IMR-90 (cell line): ENCODE data around the gene GBA2. TPM values are rescaled to one million over a fixed set of nuclear protein-coding genes. Genes with fewer than 3 reads are reported as not detected.

ENCODE experiments used
- ATAC-seq: fragments of 200-7000 bp; cut with Tn5 transposase; 2 replicates; pipeline ENCODE4 v1.9.1; 2020; ENCODE audit warnings: low read depth, mild to moderate bottlenecking, moderate library complexity
- BruUV-seq: library from RNA; stranded (reverse); fragments of 400-500 nt; replicated peaks from 2 replicates; lab custom pipeline; 2021; lab: Mats Ljungman, UMichigan
- CTCF ChIA-PET: fragments of 300-600 bp; formaldehyde crosslinking; extraction: SDS; loops from one replicate; lab custom pipeline; 2021; ENCODE audit warnings: antibody characterized with exemption; lab: Yijun Ruan, JAX
- POLR2A ChIA-PET: fragments of 300-600 bp; sonication (Branson Sonifier 250); formaldehyde crosslinking; loops from one replicate; lab custom pipeline; 2022; ENCODE audit warnings: antibody characterized with exemption; ENCODE audit not compliant: unreplicated experiment; lab: Charles Lee
- DNase-seq: peaks from one replicate; pipeline ENCODE4 v3.0.0; 2013
- H2AFZ ChIP-seq: replicated peaks from 2 replicates; pipeline ENCODE3; 2013; ENCODE audit warnings: low read length, mild to moderate bottlenecking; ENCODE audit not compliant: poor library complexity
- H2AK5ac ChIP-seq: 2 replicates; pipeline ENCODE4 v1.6.1; 2013; ENCODE audit warnings: low read depth, low read length, inconsistent platforms
- H2AK9ac ChIP-seq: replicated peaks from 2 replicates; pipeline ENCODE3; 2013; ENCODE audit warnings: mild to moderate bottlenecking, low read depth, low read length, moderate library complexity; ENCODE audit not compliant: poor library complexity
- H2BK120ac ChIP-seq: 2 replicates; pipeline ENCODE4 v1.6.1; 2013; ENCODE audit warnings: low read depth, low read length, inconsistent platforms
- H2BK15ac ChIP-seq: 3 replicates; pipeline ENCODE4 v1.6.1; 2013; ENCODE audit warnings: low read depth, low read length, inconsistent platforms
- H2BK20ac ChIP-seq: 2 replicates; pipeline ENCODE4 v1.6.1; 2013; ENCODE audit warnings: low read depth, mild to moderate bottlenecking, inconsistent platforms, low read length, moderate library complexity
- H2BK5ac ChIP-seq: 2 replicates; pipeline ENCODE4 v1.6.1; 2013; ENCODE audit warnings: mild to moderate bottlenecking, low read depth, low read length, inconsistent platforms; ENCODE audit not compliant: poor library complexity, severe bottlenecking
- H3K14ac ChIP-seq: replicated peaks from 2 replicates; pipeline ENCODE4 v1.6.1; 2013; ENCODE audit warnings: low read depth, low read length, inconsistent platforms
- H3K18ac ChIP-seq: 2 replicates; pipeline ENCODE4 v1.6.1; 2013; ENCODE audit warnings: low read depth, low read length, control low read depth
- H3K23ac ChIP-seq: 2 replicates; pipeline ENCODE4 v1.6.1; 2013; ENCODE audit warnings: low read depth, low read length, inconsistent platforms
- H3K27ac ChIP-seq: 2 replicates; pipeline ENCODE4 v1.5.1; 2013; ENCODE audit warnings: mild to moderate bottlenecking, control low read depth, low read length; ENCODE audit not compliant: insufficient read depth
- H3K27me3 ChIP-seq: 2 replicates; pipeline ENCODE4 v1.6.1; 2013; ENCODE audit warnings: low read length; ENCODE audit not compliant: control insufficient read depth, insufficient read depth
- H3K36me3 ChIP-seq: 2 replicates; pipeline ENCODE4 v1.6.1; 2013; ENCODE audit warnings: low read length, mixed read lengths; ENCODE audit not compliant: control insufficient read depth, insufficient read depth
- H3K4ac ChIP-seq: 2 replicates; pipeline ENCODE4 v1.6.1; 2013; ENCODE audit warnings: low read depth, low read length, inconsistent platforms
- H3K4me1 ChIP-seq: 2 replicates; pipeline ENCODE4 v1.6.1; 2013; ENCODE audit warnings: low read length, mixed read lengths; ENCODE audit not compliant: control insufficient read depth, insufficient read depth
- H3K4me2 ChIP-seq: 2 replicates; pipeline ENCODE4 v1.6.1; 2013; ENCODE audit warnings: low read depth, mild to moderate bottlenecking, control low read depth, low read length, moderate library complexity
- H3K4me3 ChIP-seq: 2 replicates; pipeline ENCODE4 v1.5.1; 2013; ENCODE audit warnings: low read depth, mild to moderate bottlenecking, control low read depth, low read length, moderate library complexity; ENCODE audit not compliant: insufficient read depth
- H3K56ac ChIP-seq: 2 replicates; pipeline ENCODE4 v1.6.1; 2013; ENCODE audit warnings: low read length, inconsistent platforms; ENCODE audit not compliant: insufficient read depth; ENCODE audit errors: extremely low read depth
- H3K79me1 ChIP-seq, 2 experiments: 2 replicates each; pipeline ENCODE4 v1.6.1; 2013; ENCODE audit warnings: low read length in 2 of 2, inconsistent platforms in 1 of 2, low read depth in 1 of 2
- H3K9ac ChIP-seq: 2 replicates; pipeline ENCODE4 v1.6.1; 2013; ENCODE audit warnings: low read depth, low read length, control low read depth
- H3K9me1 ChIP-seq: 2 replicates; pipeline ENCODE4 v1.6.1; 2013; ENCODE audit warnings: low read length, inconsistent platforms; ENCODE audit not compliant: insufficient read depth
- H3K9me3 ChIP-seq: 2 replicates; pipeline ENCODE4 v1.6.1; 2013; ENCODE audit warnings: low read length; ENCODE audit not compliant: control insufficient read depth, insufficient read depth
- H4K20me1 ChIP-seq: 2 replicates; pipeline ENCODE4 v1.6.1; 2013; ENCODE audit warnings: low read length, inconsistent platforms; ENCODE audit not compliant: insufficient read depth
- H4K5ac ChIP-seq: 2 replicates; pipeline ENCODE4 v1.6.1; 2013; ENCODE audit warnings: mild to moderate bottlenecking, low read depth, low read length, control low read depth
- H4K8ac ChIP-seq, 2 experiments: 2 replicates each; pipeline ENCODE4 v1.6.1; 2013; ENCODE audit warnings: low read depth in 2 of 2, low read length in 2 of 2, control low read depth in 1 of 2, inconsistent platforms in 1 of 2
- H4K91ac ChIP-seq: 2 replicates; pipeline ENCODE4 v1.6.1; 2013; ENCODE audit warnings: low read depth, low read length, inconsistent platforms; ENCODE audit not compliant: insufficient read depth
- BHLHE40 ChIP-seq: fragments of 150-350 bp; IDR thresholded peaks from 2 replicates; pipeline ENCODE4 v1.6.1; 2016; ENCODE audit warnings: mild to moderate bottlenecking, low read depth, low read length
- CEBPB ChIP-seq: IDR thresholded peaks from 2 replicates; pipeline ENCODE4 v1.6.1; 2012; ENCODE audit warnings: low read depth, low read length, improper control_type of control experiment
- CHD1 ChIP-seq: IDR thresholded peaks from 2 replicates; pipeline ENCODE4 v1.6.1; 2012; ENCODE audit warnings: low read depth, low read length, improper control_type of control experiment
- CTCF ChIP-seq: conservative IDR thresholded peaks from 2 replicates; pipeline ENCODE4 v1.5.1; 2012; ENCODE audit warnings: mild to moderate bottlenecking, low read depth, low read length, improper control_type of control experiment
- ELK1 ChIP-seq: fragments of 150-350 bp; IDR thresholded peaks from 2 replicates; pipeline ENCODE4 v1.6.1; 2016; ENCODE audit warnings: low read depth, mild to moderate bottlenecking, low read length, moderate library complexity, borderline replicate concordance
- MAFK ChIP-seq: IDR thresholded peaks from 2 replicates; pipeline ENCODE4 v1.6.1; 2012; ENCODE audit warnings: low read depth, low read length, improper control_type of control experiment
- MAZ ChIP-seq: IDR thresholded peaks from 2 replicates; pipeline ENCODE4 v1.6.1; 2012; ENCODE audit warnings: low read depth, mild to moderate bottlenecking, low read length, improper control_type of control experiment, moderate library complexity, borderline replicate concordance
- NFE2L2 ChIP-seq: fragments of 150-350 bp; IDR thresholded peaks from 2 replicates; pipeline ENCODE4 v1.6.1; 2016; ENCODE audit warnings: low read depth, mild to moderate bottlenecking, low read length
- POLR2A ChIP-seq: IDR thresholded peaks from 2 replicates; pipeline ENCODE4 v1.6.1; 2012; ENCODE audit warnings: mild to moderate bottlenecking, low read depth, low read length
- RAD21 ChIP-seq: IDR thresholded peaks from 2 replicates; pipeline ENCODE4 v1.6.1; 2012; ENCODE audit warnings: low read length, improper control_type of control experiment
- RCOR1 ChIP-seq: IDR thresholded peaks from 2 replicates; pipeline ENCODE4 v1.6.1; 2012; ENCODE audit warnings: mild to moderate bottlenecking, low read length, improper control_type of control experiment; ENCODE audit not compliant: insufficient replicate concordance
- SMC3 ChIP-seq: fragments of 150-350 bp; IDR thresholded peaks from 2 replicates; pipeline ENCODE4 v1.6.1; 2016; ENCODE audit warnings: low read depth, mild to moderate bottlenecking, antibody characterized with exemption, low read length, moderate library complexity
- WGBS, 2 experiments: methylation state at CpG; one replicate each; pipeline versions ENCODE4 v1.1.5 to v1.1.7; 2013; ENCODE audit warnings: missing lambda C conversion rate in 2 of 2; ENCODE audit not compliant: insufficient read length in 1 of 2; ENCODE audit errors: extremely low coverage in 2 of 2; 5-methylcytosine and 5-hydroxymethylcytosine counted together
- dilution Hi-C: fragments of 300-500 bp; cut with HindIII; formaldehyde crosslinking; loops from one replicate; pipeline ENCODE4 v1.14.3; 2018; ENCODE audit warnings: low sequenced_read_pairs; ENCODE audit not compliant: unreplicated experiment
- in situ Hi-C: fragments of 300-500 bp; cut with MboI; formaldehyde crosslinking; loops from 3 replicates; pipeline ENCODE4 v1.14.3; 2019; ENCODE audit warnings: low sequenced_read_pairs, inconsistent platforms, mixed read lengths
- intact Hi-C: fragments of 100-400 bp; cut with micrococcal nuclease; formaldehyde crosslinking; loops from 2 replicates; pipeline ENCODE4 v1.10.0; 2022
- polyA plus RNA-seq, 3 experiments: library from polyadenylated mRNA; depleted of rRNA; stranded (reverse); fragments of >200 nt; gene quantifications; 2 replicates each; pipeline ENCODE4 v1.2.3, GENCODE V29; 2012; ENCODE audit warnings: low replicate concordance in 1 of 3
- total RNA-seq: library from RNA; depleted of rRNA; stranded (reverse); fragments of >200 nt; gene quantifications from 2 replicates; pipeline ENCODE4 v1.2.3, GENCODE V29; 2012

The GBA2 gene
- total and polyA plus RNA-seq, 2 of the 4 experiments (the other 2 are of a cell fraction), result 18.1 to 38.2 TPM

- Histone ChIP-seq H2BK5ac (no peak overlapping the region), H3K27me3 (no peaks in the 10 kb centered on the region), H2AFZ (no peak overlapping the region), H3K4me3 (no peak overlapping the region), H2BK120ac (no peak overlapping the region), H4K91ac (no peak overlapping the region), H3K56ac (no peak overlapping the region), H3K4me1 (no peaks in the 10 kb centered on the region), H4K20me1 (peaks cover 33% of the 10 kb centered on the region), H3K79me1 (peaks cover 50 to 75% of the 10 kb centered on the region in 2 experiments), H3K36me3 (peaks cover 88% of the 10 kb centered on the region), H3K4ac (no peak overlapping the region), H3K9me3 (no peaks in the 10 kb centered on the region), H4K5ac (no peak overlapping the region), H3K9ac (no peak overlapping the region), H2AK9ac (no peak overlapping the region), H3K14ac (no peak overlapping the region), H2AK5ac (no peak overlapping the region), H3K4me2 (no peak overlapping the region), H3K27ac (no peak overlapping the region), H2BK15ac (no peak overlapping the region), H3K9me1 (no peaks in the 10 kb centered on the region; the same call in 1 of the 2 replicates), H2BK20ac (no peak overlapping the region), H4K8ac (no peak overlapping the region), H3K23ac (no peak overlapping the region), H3K18ac (no peak overlapping the region)
- no peak for TF ChIP-seq ELK1
- no peak for TF ChIP-seq BHLHE40
- TF ChIP-seq CTCF, result no peak
- no peak for TF ChIP-seq RCOR1
- TF ChIP-seq CHD1, result no peak
- TF ChIP-seq POLR2A, result no peak
- no peak for TF ChIP-seq MAZ
- TF ChIP-seq RAD21, result no peak
- no peak for TF ChIP-seq CEBPB
- no peak for TF ChIP-seq MAFK
- TF ChIP-seq NFE2L2, result no peak
- TF ChIP-seq SMC3, result no peak
- dilution Hi-C loops, result no loop called here
- BruUV-seq, result no TSS peak
- CTCF ChIA-PET, result interaction anchor here (1.8 kb wide), 1 partner anchor 21 kb away, joined by 6 read pairs; no protein-coding TSS in a partner anchor
- 94% methylated on average over 7 of the region's 14 CpGs; no CpG with 5 or more reads in 1 of the 2 experiments for WGBS, 2 experiments
- in situ Hi-C loops, result no loop called here
- POLR2A ChIA-PET, result interaction anchor here (0.6 kb wide), 1 partner anchor 10 kb away, joined by 3 read pairs; no protein-coding TSS in a partner anchor
- intact Hi-C loops, result no loop called here
- DNase-seq (no peak), ATAC-seq (no peak)
These were observed 31.7 kb downstream of the GBA2 start for GRCh38 chr9:35717132-35717870.
